Kidney tubule cell (primary cell): ENCODE results near the gene LRMDA.
A peak's percentile ranks its signal among the peaks of the same experiment; 100 is the strongest.

Experiments used
- DNase-seq: peaks from one replicate; pipeline ENCODE4 v3.0.0-alpha.2; 2018; ENCODE audit warnings: low spot score

LRMDA gene

DNA sequence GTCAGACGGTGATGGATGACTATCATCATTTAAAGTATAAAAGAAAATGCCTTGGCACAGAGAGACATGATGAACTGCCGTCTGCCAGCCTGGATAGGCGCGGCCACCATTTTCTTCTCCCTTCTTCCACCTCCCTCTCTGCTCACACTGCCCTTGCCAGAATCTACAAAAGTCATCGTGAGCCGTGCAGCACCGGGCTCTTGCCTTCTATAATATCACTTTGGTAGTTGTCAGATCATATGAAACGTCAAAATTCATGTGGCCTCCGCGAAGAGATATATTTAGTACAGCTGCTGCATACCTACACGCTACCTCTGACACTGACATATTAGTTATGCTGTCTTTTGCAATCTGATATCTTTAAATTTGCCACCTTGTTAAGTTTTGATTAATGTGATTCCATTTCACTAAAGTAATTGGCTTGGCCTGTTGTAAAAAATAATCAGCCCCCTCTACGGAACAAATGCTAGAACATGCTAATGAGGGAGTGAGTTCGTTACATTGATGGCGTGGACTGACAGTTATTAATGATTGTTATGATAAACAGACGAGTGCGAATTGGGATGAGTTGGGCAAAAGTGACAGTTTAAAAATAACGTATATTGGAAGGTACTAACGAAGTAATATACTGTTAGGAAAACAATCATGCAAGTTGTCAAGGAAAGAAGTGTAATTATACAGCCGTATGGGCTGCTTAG lies 214.9 kb downstream of the LRMDA start:
- DNase-seq, result no peak

DNA sequence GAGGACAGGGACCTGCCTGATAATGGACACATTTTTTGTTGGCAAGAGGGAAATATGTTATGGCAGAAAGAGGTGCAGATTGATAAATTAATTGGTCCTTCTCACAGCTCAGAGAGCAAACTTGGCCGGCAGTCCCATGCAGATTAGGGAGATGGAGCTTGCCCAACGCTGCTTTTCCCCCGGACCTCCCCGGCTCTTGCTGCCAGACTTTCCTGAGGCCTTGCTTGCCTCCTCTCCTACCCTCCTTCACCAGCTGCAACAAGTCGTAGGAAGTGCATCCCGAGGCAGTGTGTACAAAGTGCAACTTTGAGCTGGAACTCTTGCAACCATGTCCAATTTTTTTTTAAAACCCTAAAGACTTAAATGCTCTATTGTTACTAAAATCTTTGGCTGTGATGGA lies 215.5 kb downstream of the LRMDA start:
- DNase-seq, result no peak

DNA sequence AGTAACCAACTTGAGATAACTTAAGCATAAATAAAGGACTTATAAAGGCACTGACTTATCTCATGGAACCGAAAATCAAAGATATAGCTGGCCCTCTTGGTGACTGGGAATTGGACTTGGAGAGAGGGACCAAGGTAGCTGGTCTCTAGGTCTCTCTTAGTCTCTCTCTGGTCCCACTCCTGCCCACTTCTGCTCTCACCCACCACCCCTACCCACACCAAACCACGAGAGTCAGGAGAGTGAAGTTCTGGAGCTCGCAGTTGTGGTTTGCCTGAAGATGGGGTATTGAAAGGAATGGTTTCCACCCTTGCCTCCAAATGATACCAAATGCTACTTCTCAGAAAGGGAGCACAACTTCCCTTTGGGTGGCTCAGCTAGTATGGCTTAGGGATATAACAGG lies 216.3 kb downstream of the LRMDA start:
- DNase-seq, result no peak

DNA sequence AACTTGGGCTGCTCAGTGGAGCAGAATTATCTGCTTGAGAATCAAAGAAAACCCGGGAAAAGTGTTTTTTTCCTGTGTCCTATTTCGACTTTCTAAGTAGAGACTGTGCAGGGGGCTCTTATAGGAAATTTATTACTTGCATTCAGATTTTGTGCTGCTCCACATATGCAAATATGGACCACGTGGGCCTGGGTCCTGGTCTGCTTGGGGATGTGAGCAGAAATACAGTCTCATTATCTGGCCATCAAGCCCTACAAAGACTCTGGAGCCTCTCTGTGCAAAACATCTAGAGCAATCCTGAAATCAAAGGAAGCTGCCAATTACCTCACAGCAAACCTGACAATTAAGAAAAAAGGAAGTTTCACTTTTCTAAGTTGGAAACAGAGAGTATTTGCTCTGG lies 216.9 kb downstream of the LRMDA start:
- no peak for DNase-seq

DNA sequence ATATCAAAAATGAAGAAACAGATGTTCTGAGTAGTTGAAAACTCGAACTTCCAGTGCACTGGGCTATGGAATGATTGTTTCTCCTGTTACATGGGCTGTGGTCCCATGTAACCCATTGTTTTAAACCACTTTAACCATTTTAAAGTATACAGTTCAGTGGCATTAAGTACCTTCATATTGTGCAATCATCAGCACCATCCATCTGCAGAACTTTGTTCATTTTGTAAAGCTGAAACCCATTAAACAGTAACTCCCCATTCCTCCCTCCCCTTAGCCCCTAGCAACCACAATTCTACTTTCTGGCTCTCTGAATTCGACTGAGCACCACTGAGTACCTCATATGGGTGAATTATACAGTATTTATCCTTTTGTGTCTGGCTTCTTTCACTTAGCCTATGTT lies 217.4 kb downstream of the LRMDA start:
- no peak for DNase-seq

DNA sequence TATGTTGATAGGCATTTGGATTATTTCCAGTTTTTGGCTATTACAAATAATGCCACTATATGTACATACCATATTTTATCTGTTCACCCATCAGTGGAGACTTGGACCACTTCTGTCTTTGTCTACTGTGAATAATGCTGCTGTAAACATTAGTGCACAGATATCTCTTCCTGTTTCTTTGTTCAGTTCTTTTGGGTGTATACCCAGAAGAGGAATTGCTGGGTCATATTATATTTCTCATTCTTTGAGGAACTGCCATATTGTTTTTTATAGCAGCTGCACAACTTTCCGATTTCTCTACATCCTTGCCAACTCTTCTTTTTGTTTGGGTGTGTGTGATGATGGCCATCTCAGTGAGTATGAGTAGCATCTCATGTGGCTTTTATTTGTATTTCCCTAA lies 218.0 kb downstream of the LRMDA start:
- DNase-seq, result no peak

DNA sequence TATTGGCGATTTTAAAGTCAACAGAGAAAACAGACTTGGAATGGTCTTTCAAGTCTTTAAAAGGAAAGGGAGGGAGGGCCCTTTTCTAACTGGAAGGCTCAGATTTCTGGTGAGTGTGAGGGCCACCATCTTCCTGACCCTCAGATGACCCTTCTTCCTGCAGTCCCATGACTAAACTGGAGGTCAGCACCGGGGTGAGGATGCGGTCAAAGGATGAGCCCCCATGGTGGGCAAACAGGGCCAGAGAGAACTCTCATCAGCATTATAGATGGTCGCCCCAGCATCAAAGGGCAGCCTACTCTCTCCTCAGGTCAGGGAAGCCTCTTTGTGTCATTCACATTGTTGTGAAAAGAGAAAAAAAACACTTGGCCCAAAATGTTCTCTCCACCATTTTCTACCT lies 219.2 kb downstream of the LRMDA start:
- DNase-seq, result no peak

DNA sequence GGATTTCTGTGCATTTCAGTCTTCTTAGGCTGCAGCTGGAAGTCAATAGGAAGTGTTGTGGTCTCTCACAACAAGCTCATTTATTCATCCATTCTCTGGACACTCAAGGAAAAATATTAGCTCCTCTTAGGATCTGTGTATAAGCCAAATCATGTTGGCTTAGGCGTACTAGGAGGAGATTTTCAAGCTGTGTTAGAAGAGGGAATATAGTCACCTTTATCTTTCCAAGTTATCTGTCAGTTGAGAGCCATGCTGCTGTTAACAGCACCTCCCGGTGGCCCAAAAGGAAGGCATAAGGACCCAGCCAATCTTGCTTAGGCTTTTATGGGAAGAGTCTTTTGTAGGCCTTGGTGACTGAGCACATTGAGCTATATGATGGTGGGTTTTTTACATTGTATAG lies 220.0 kb downstream of the LRMDA start:
- peak; percentile 32 for DNase-seq

DNA sequence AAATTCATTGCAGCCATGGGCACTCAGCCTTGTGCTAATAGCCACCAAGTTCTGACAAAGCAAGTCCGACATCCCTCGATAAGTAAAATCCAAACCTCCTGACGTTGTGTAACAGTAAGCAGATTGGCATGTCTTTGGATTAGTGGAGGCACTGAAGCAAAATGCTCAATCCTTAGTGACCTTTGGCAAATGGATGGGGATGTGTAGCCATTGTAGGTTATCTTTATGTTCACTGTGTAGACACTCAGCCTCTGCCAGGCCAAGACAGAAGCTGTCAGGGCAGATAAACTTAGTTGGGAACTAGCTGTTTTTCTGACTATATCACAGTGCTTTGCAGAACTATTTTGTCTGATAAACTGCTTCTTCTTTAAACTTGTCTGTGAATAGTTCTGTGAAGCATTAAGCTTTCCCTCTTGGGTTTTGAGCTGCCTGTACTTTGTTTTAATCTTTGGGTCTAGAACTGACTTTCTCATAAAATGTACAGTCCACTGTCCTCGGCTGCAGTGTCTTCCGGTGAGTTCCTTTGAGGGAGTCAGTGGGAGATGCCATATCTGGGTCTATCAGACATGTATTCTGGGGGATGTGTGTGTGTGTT lies 220.8 kb downstream of the LRMDA start:
- DNase-seq, result peak; percentile 23

DNA sequence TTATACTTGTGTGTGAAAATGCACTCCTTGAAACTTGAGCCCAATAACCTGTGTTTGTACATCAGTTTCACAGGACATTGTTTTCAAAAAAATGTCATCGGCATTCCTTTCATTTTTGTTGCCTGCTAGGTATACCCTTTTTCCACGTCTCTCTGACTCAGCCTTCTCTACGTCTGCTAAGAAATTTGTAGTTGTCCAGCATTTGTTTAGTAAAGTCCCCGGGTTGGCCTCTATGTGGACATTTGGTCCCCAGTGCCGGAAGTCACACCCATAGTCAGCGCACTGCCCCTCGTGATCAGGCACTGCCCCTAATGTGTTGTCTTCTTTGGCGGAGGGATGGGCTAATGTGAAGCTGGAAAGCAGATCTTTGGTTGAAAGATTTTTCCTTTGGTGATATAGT lies 222.3 kb downstream of the LRMDA start:
- DNase-seq, result no peak

DNA sequence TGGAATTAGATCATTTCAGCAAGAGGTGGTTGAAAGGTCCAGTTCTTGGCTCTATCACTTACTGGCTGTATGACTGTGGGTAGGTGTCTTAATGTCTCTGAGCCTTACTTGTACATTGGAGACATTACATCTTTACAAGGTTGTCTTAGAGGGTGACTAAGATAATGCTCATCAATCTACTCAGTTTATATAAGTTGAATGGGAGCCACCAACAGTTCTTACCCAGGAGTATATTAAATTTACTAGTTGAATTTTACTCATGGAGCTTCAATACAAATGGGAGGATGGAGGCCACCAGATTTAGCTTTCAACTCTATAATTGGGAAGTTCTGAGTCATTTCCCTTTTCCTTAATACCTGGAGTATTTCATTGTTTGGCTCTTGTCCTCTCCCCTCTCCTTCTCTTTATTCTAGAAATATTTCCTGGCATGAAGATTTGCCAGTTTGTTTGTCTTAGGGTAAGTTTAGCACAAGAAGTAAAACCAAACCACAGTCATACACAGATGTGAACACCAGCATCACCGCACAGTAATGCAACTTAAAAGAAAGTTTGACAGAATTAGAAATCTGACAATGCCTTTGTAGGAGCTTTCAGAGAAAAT lies 222.8 kb downstream of the LRMDA start:
- no peak for DNase-seq

DNA sequence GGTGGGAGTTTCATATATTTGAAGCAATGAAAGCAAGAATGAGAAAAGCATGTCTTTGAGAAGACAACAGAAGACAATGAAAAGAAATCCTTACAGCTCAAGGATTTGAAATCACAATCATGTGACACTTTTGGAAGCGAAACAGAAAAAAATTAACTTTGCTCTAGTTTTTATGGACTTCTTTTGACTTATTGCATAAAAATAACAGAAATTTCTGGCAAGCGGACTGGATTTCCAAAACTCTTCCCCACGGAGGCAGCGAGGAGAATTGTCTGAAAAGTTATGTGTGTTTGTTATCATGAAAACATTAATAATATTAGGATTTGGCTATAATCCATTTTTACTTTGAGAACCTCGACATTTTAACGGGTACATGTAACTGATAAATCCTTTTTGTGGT lies 223.3 kb downstream of the LRMDA start:
- DNase-seq, result no peak

DNA sequence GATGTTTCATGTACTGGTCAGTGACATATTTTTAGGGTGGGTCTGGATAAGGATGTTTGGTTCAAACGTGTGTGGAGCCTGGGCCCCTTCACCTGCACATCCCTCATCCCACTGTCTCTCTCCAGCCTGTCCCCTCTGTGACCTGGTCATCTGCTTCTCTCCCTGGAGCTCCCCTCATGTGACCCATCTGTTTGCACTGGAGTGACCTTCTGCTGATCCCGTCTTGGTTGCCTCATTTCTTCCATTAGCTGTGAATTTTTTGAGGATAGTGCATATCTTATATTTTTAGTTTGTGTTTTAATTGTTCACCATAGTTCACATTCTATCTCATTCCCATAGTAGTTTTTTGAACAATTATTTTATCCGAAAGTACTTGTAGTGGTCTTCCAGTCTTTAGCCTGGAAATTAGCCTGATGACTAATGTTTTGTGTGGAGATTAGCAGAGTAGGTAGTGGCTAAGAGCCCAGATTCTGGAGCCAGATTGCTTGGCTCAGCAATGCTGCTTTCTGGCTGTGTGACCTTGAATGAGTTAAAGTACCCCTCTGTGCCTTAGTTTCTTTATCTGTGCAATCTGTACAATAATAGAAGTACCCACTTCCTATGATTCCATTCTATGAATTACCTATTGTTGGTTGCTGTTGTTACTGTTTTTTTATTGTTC lies 224.5 kb downstream of the LRMDA start:
- no peak for DNase-seq

DNA sequence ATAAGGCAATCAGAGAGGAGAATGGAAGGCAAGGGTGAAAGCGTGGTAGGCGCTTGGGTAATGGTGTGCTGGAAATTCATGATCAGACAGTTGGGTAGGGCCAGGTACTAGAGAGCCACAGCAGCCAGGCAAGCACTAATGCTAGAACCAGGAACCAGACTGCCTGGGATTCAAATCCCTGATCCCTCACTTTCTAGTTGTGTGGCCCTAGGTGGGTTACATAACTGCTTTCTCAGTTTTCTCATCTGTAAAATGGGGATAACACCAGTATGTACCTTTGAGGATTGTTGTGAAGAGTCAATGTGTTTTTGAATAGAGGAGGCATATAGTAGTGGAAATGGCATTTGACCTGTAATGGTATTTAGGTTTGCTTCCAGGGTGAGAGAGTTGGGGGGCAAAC lies 225.9 kb downstream of the LRMDA start:
- DNase-seq, result no peak

DNA sequence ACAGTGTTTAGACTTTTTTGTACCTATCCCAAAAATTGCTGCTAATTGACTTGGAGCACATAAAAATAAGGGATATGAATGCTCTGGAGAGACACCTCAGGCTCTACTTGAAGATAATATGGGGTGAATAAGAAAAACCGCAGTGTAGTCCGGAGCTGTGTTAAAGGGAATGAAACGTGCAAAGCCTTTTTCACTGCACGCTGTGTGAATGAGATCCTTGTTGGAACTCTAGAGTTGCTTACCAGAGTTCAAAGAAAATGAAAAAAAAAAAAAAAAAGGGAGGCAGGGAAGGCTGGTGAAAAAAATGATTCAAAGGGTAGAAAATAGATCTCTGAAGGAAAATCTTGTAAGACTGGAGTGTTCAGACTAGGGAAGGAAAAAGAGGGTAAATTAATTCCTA lies 226.6 kb downstream of the LRMDA start:
- no peak for DNase-seq

DNA sequence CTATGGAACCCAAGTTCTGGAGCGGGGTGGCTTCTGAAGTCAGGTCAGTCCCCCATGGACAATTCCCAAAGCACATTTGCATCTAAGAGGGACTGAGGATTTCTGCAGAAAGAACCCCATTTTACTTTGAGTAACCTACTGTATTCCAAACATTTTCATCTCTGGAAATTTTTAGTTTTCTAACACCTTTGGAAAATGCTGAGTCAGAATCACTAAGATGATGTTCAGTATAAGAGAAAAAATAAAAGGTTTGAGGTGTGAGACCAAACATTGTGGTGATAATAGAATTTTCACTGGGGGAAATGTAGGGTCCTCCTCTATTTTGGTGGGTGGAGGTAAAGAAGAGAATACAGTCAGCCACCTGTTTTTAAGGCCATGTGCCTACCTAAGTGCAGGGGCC lies 227.1 kb downstream of the LRMDA start:
- no peak for DNase-seq

DNA sequence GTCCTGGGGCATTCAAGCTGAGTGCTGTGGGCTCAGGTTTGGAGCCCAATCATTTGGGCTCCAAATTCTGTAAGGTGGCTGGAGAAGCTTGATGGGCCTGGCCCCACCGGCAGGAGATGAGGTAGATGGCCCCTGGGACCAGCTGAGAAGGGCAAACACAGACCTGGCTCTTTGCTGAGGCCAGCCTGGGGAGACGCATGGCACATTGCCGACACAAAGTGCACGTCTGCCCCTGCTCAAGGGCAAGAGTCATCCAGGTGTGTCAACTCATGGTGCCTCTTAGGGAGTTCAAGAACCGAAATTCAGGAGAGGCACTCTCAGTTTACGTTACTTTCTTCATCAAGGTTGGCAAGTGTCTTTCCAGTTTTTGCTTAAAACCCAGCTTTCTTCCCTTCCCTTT lies 227.5 kb downstream of the LRMDA start:
- no peak for DNase-seq

DNA sequence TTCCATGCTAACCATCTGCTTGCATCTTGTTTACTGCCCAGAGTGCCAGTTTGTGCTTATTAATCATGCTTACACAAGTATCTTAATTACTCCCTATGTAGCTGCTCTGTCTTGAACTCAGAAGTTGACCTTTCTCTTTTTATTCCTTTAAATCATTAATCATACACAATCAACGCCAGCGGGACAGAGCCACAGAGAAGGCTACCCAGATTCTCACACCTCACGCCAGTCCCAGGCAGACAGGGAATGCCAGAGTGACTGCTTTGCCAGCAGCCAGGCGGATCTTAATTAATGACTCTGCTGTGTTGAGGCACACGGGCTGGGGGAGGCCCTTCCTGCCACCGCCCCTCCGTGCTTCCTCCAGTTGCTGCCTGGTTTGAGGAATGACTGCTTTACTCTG lies 229.4 kb downstream of the LRMDA start:
- peak; percentile 18 for DNase-seq

DNA sequence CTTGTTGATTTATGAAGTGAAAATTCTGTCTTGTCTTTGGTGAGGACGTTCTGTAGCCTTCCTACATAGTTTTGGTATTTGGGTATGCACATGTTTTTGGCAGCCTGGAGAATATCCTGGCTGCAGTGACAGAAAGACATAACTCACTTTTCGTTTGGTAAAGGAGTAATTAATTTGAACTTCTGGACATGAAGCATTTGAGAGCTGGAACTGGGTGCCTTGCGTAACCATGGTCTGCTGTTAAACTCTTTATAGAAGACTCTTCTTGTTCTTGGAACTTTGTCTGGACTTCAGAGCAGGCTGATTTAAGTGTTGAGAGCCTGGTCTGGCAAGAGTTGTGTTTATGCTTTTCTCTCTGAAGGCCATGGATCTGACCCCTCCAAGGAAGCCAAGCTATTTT lies 231.3 kb downstream of the LRMDA start:
- DNase-seq, result no peak

DNA sequence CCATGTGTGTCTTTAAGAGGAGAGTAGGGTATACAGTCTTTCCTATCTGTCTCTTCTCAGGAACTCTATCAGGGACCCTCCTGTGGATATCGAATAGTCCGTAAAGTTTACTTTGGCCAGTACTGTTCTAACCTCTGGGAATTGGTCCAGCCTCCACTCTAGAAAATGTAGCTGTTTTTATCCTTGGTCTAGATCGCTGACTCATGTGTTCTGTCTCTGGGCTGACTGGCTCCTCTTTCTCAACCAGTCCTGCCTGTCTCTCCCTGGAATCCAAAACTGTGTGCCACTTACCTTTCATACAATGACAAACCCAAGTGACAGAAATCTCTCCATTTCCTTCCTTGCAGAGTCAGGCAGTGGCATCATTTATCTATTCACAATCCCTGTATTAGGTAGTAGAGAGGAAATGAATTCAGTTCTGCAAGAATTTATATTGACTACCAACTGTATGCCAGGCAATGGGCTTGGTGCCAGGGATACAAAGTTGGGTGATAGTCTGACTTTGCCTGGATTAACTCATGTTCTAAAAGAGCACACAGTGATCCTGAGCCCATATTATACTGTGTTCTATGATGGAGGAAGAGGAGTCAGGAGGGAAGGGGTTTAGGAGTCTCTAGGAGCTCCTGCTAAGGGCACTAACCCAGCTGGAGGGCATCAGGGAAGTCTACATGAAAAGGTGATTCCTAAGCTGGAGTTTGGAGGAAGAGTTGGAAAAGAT lies 232.7 kb downstream of the LRMDA start:
- DNase-seq, result peak; percentile 15

DNA sequence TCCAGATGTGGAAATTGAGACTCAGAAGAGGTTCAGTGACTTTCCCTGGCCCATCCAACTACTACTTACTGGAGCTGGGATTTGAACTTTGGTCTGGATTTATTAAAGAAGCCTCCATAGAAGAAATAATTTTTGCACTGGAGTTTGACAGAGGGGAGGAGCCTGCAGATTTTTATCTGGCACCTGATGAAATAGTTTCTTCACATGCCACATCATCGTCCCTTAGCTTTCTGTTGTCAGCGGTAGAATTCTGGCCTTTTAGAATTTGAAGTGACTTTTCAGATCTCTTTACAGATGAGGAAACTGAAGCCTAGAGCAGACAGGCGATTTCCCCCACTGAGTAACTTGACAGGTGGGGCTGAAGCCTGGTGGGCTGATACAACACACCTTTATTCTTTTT lies 233.5 kb downstream of the LRMDA start:
- no peak for DNase-seq

DNA sequence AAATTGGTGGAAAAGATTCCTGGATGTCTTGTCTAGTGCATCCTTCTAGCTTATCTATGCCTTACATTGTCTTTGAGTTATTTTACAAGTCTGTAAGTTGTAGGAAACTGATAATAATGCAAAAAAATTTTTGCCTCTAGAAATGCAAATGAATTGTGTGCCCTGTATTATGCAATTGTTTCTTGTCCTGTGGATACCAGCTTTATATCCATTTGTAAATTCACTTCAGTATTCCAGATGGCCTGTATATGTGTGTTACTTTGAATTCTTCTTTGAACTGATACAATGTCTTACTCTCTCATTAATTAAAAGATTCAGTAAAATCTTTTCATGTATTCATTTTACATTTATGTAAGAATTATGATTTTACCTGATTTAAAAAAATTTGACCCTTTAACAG lies 234.3 kb downstream of the LRMDA start:
- DNase-seq, result no peak
